ENCODE measurements around the gene TEAD3. TPM values are rescaled to one million over a fixed set of nuclear protein-coding genes. Genes with fewer than 3 reads are reported as not detected.

The TEAD3 gene
- total RNA-seq, 1 experiment from 2014 or later = 27.0 TPM

DNA sequence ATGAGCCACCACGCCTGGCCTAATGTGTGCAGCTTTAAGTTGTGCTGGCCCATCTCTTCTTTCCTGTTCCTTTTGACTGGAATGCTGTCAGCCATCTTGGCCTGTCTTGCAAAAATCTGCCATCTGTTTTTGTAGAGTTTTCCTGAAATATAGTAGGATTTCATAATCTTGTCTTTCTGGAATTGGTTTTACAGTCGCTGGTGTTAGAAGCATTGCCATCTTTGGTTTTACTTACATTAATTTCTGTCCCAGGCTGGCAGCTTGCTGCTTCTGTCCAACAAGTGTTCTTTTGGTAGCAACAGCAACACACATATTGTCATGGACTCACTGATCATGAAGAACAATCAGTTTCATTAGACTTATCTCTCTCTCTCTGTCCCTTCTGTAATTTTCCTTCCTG, 45.0 kb upstream of the TEAD3 start:
- H2BK20ac ChIP-seq (ENCODE audit: low read depth, low read length, poor library complexity, severe bottlenecking) = no peak overlapping the region
- H3K27me3 Mint-ChIP-seq (ENCODE audit: low read depth) = no peaks in the 10 kb centered on the region; the same call in none of the 2 replicates
- H3K23me2 ChIP-seq (ENCODE audit: insufficient read length, low read depth, low read length, poor library complexity, severe bottlenecking) = peaks cover 3% of the 10 kb centered on the region
- no peaks in the 10 kb centered on the region for H3K36me3 Mint-ChIP-seq (ENCODE audit: insufficient read depth in 1 of 3, low read depth in 3 of 3)
- no peak overlapping the region for H2AFZ ChIP-seq (ENCODE audit: low read length)
- no peak overlapping the region for H3T11ph ChIP-seq (ENCODE audit: low read length)
- no peak for DNase-seq
- no peaks in the 10 kb centered on the region for H3K9me3 Mint-ChIP-seq
- H3K27me3 ChIP-seq (ENCODE audit: insufficient read depth, low read length) = no peaks in the 10 kb centered on the region
- no peak overlapping the region for H2BK12ac ChIP-seq (ENCODE audit: insufficient read length, low read depth, low read length)
- no peaks in the 10 kb centered on the region for H3K9me3 ChIP-seq (ENCODE audit: control insufficient read depth, low read depth, low read length)
- H3K4me3 Mint-ChIP-seq = no peak overlapping the region; a peak in 1 of 5 replicates
- H4K5ac ChIP-seq (ENCODE audit: insufficient read length, low read depth, low read length) = no peak overlapping the region
- H3K4ac ChIP-seq (ENCODE audit: low read depth, low read length) = no peak overlapping the region
- H3K56ac ChIP-seq (ENCODE audit: insufficient read length, low read depth, low read length) = no peak overlapping the region
- no peak overlapping the region for H2BK120ac ChIP-seq (ENCODE audit: low read depth, low read length, poor library complexity, severe bottlenecking)
- no peak overlapping the region for H2BK15ac ChIP-seq (ENCODE audit: low read depth, low read length)
- H3K9ac ChIP-seq (ENCODE audit: extremely low read depth, insufficient read length, low read length) = no peak overlapping the region
- H3K79me1 ChIP-seq (ENCODE audit: insufficient read depth, low read depth, low read length, poor library complexity, severe bottlenecking) = no peaks in the 10 kb centered on the region
- no peaks in the 10 kb centered on the region for H4K20me1 ChIP-seq (ENCODE audit: control insufficient read depth, insufficient read depth, insufficient read length)
- no peak overlapping the region for H3K27ac Mint-ChIP-seq
- H2BK5ac ChIP-seq (ENCODE audit: insufficient read length, low read length) = no peak overlapping the region
- no peak overlapping the region for H3K23ac ChIP-seq (ENCODE audit: insufficient read length, low read depth, low read length)
- no peak overlapping the region for H3K14ac ChIP-seq (ENCODE audit: insufficient read depth, low read length)
- TF ChIP-seq, protein P1, sequence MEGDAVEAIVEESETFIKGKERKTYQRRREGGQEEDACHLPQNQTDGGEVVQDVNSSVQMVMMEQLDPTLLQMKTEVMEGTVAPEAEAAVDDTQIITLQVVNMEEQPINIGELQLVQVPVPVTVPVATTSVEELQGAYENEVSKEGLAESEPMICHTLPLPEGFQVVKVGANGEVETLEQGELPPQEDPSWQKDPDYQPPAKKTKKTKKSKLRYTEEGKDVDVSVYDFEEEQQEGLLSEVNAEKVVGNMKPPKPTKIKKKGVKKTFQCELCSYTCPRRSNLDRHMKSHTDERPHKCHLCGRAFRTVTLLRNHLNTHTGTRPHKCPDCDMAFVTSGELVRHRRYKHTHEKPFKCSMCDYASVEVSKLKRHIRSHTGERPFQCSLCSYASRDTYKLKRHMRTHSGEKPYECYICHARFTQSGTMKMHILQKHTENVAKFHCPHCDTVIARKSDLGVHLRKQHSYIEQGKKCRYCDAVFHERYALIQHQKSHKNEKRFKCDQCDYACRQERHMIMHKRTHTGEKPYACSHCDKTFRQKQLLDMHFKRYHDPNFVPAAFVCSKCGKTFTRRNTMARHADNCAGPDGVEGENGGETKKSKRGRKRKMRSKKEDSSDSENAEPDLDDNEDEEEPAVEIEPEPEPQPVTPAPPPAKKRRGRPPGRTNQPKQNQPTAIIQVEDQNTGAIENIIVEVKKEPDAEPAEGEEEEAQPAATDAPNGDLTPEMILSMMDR (conservative IDR thresholded peaks at IDR 0.05) = no peak
- no peak overlapping the region for H3K18ac ChIP-seq (ENCODE audit: insufficient read length, low read depth, low read length)
- H3K4me2 ChIP-seq (ENCODE audit: insufficient read depth, insufficient read length, low read length) = no peak overlapping the region
- H2AK5ac ChIP-seq (ENCODE audit: insufficient read length, low read length) = no peak overlapping the region
- H3K27ac ChIP-seq (ENCODE audit: insufficient read length, low read depth, low read length) = no peak overlapping the region
- H4K91ac ChIP-seq (ENCODE audit: insufficient read length, low read depth, low read length) = no peak overlapping the region
- H3K79me2 ChIP-seq (ENCODE audit: insufficient read depth, low read length) = no peaks in the 10 kb centered on the region
- H3K4me1 Mint-ChIP-seq = peaks cover 19 to 27% of the 10 kb centered on the region in 2 experiments
- WGBS (ENCODE audit: extremely low coverage, insufficient read length, low lambda C conversion rate) = no CpG with 5 or more reads among the region's 2 CpGs
- no peaks in the 10 kb centered on the region; the same call in 1 of the 2 replicates for H3K4me1 ChIP-seq (ENCODE audit: insufficient read depth, low read length)
- H4K8ac ChIP-seq (replicated peaks; ENCODE audit: insufficient read length, low read depth, low read length) = no peak overlapping the region
